VCaP (cell line): Measurements from ENCODE around the gene HSPE1.

ENCODE experiments used
- H3K27ac ChIP-seq: fragments of 450-650 bp; 2 replicates; pipeline ENCODE4 v1.5.1; 2017
- TF ChIP-seq, protein P1 (sequence below): fragments of 450-650 bp; conservative IDR thresholded peaks from 2 replicates; pipeline ENCODE4 v1.5.1; 2017; ENCODE audit warnings: mild to moderate bottlenecking, moderate library complexity

The HSPE1 gene

DNA sequence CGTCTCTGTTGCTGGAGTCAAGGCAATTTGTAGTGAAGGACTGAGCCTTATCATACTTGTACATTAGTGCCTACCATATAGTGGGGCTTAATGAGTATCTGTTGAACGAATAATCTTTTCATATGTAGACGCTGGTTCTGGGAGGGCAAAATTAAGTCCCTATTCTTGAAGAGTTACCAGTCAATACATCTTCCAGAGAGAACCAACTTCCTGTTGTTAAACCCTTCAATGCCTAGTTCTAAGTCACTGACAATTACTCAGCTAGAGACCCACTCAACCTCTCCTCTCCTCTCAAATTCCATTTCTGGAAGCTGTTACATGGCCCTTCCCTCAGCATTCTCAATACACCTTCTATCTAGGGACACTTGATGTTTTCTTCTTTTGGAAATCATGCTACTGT is 14.6 kb downstream of the HSPE1 start:
- TF ChIP-seq, protein P1, sequence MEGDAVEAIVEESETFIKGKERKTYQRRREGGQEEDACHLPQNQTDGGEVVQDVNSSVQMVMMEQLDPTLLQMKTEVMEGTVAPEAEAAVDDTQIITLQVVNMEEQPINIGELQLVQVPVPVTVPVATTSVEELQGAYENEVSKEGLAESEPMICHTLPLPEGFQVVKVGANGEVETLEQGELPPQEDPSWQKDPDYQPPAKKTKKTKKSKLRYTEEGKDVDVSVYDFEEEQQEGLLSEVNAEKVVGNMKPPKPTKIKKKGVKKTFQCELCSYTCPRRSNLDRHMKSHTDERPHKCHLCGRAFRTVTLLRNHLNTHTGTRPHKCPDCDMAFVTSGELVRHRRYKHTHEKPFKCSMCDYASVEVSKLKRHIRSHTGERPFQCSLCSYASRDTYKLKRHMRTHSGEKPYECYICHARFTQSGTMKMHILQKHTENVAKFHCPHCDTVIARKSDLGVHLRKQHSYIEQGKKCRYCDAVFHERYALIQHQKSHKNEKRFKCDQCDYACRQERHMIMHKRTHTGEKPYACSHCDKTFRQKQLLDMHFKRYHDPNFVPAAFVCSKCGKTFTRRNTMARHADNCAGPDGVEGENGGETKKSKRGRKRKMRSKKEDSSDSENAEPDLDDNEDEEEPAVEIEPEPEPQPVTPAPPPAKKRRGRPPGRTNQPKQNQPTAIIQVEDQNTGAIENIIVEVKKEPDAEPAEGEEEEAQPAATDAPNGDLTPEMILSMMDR, result no peak
- H3K27ac ChIP-seq, result peak overlapping the region; percentile 98

DNA sequence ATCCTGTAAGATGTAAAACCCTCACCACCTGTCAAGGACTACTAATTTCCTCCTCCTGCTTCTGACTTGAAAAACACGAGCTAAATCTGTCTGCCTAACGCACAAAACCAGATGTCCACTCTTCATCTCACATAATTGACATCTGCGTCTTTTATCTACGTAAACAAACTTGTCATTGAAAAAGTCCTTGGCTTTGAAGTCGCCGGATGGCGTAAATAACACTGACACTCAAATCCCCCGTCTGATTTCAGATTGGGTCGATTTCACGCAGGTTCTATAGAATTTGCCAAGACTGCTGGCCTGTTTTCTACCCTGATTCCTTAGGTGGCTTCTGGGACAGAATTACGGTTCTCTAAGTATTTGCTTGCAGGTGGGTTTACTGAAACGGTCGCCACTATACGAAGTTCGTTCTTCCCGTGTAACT is 15.1 kb downstream of the HSPE1 start:
- H3K27ac ChIP-seq, result peak overlapping the region; percentile 98

DNA sequence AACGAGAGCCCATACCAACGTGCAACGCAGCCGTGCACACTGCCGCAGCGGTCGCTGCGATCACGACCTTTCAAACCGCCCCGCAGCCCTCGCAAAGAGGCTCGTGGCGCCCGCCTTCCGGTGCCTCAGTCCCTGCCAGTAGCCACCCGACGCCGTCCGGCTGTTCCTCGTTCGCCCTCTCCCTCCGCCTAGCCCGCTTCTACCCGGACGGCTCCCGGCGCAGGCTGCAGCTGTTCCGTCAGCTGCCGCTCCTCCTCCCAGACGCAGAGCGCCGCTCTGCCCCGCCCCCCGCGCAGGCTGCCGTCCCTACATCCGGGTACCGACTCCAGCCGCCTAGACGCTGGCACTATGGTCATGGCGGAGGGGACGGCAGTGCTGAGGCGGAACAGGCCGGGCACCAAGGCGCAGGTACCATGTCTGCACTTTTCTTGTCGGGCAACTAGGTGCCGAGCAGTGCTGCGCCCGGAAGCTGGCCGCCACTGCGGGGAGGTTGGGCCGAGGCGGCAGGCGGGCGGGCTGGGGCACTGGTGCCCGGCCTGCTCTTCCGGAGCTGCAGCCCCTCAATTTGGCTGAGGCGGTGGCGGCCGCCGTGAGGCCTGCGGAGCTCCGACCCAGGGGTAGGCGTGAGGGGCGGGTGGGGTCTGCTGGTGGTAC is 15.7 kb downstream of the HSPE1 start, which contains the start of gene MOB4:
Gene MOB4 (plus strand): TSS at position 328 of the 654 bp plus-strand sequence. CDS start 21 bp downstream, at position 349.
- TF ChIP-seq, protein P1, result no peak
- peak within 1 kb of the TSS; percentile 98 for H3K27ac ChIP-seq

More for the DNA sequence above, 15.1 kb downstream of the HSPE1 start:
- TF ChIP-seq, protein P1, result no peak

DNA sequence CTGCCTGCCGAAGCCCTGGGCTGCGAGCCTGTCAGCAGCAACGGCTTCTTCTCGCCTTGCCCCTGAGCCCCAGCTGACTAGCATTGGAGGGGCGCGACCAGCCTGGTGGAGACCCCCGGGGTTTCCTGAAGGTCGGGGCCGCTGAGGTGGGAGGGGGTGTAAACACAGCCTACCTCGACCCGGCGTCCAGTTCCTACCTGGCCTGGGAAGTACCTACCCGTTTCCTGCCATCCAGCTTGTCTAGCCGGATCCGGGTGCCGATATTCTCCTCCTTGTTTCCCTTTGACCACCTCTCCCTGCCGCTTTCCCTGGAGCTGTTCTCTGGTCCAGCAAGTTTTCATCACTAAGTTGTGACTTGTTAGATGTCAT is 16.2 kb downstream of the HSPE1 start:
- peak overlapping the region; percentile 98 for H3K27ac ChIP-seq
- TF ChIP-seq, protein P1, result no peak

DNA sequence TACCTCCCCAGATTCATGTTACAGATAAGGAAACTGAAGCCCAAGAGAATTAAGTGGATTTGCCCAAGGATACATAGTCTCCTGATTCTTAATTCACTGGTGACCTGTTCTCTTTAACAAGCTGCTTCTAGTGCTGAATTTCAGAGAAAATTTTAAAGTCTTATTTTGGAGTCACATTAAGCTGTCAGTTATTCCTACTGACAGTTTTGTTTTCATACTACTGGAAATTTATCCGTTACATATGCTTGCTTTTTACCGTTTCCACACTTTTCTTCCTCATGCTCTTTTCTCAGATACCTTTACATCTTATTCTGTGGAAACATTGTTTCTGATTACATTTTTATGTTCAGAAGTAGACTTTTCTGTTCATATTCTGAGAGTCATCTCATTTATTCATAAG is 17.0 kb downstream of the HSPE1 start:
- TF ChIP-seq, protein P1, result no peak
- H3K27ac ChIP-seq, result peak overlapping the region; percentile 98

DNA sequence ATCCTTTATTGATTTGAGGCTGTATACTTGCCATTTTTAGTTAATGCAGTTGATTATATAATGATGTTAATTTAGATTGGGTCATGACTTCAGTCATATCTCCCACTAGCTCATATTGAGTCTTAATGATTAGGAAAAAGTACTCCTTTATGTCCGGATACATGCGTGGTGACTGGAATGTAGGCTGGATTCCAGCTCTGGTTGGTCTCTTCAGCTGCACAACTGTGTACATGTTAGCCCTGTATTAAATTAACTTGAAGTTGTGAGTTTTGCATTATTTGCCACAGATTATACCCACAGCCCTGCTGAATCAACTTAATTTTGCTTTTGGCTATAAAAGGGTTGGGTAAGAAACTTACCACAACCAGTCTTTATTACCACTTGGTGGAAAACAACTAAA is 38.2 kb downstream of the HSPE1 start:
- TF ChIP-seq, protein P1, result no peak
- H3K27ac ChIP-seq, result no peak overlapping the region

DNA sequence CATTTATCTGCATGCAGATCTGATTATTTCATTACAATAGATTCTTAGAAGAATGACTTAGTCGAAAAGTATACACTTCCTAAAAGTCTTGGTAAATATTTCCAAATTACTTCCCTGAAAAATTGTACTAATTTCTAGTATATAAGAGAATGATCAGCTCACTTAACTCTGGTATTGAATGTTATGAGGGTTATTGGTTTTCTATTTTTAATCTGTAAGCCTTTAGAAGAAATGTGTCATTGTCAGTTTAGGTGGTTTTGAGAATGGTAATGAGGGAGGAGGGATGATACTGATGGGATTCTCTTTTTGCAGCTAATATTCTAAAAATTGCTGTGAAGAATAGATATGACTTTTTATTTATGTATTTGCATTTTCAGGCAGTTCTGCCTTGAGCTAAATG is 39.6 kb downstream of the HSPE1 start:
- TF ChIP-seq, protein P1, result no peak
- H3K27ac ChIP-seq, result no peak overlapping the region
